ENCODE results near the gene CEBPA.

GRCh38 chr19:33302974-33303790 lies 848 bp upstream of the CEBPA start:
- TF ChIP-seq CTCF (conservative IDR thresholded peaks at IDR 0.05; ENCODE audit: low read length) (no peak), EZH2phosphoT487 (IDR thresholded peaks at IDR 0.05; ENCODE audit: borderline replicate concordance, low read depth, low read length) (no peak)

All from OCI-LY7 (cell line).